Measurements from ENCODE around the gene INSL4.

INSL4 gene

GRCh38 chr9:5231212-5231611 is at the start of gene INSL4:
Gene INSL4 (plus strand): TSS chr9:5231419. CDS start chr9:5231524, 105 bp downstream.
- no peak for DNase-seq

DNA sequence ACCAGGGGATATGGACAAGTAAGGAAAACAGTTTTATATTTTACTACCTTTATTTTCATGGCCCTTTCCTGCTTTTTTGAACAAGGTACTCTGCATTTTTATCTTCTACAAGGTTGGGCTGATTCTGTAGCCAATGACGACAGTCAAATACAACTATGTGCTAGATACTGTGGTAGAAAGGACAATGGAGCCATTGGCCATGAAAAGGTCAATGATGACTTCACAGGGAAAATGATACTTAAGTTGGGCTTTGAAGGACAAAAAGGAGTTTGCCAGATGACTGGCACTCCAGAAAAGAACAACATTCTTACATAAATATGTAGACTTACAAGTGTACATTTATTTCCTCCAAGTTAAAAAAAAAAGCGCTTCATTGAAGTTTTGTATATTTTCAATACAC is 46.4 kb upstream of the INSL4 start:
- no peak for DNase-seq

- no peak for DNase-seq
These were observed 45.9 kb upstream of the INSL4 start, which contains the start of gene INSL6 for GRCh38 chr9:5185220-5185840. Gene INSL6 (minus strand): TSS chr9:5185639. CDS start chr9:5185602, 37 bp downstream.

- DNase-seq = peak; percentile 41 to 56
These were observed 44.6 kb upstream of the INSL4 start for GRCh38 chr9:5186416-5187169.

GRCh38 chr9:5188060-5188984 is 42.9 kb upstream of the INSL4 start:
- DNase-seq = no peak

- no peak for DNase-seq
These were observed 39.2 kb upstream of the INSL4 start for GRCh38 chr9:5191985-5192384.

DNA sequence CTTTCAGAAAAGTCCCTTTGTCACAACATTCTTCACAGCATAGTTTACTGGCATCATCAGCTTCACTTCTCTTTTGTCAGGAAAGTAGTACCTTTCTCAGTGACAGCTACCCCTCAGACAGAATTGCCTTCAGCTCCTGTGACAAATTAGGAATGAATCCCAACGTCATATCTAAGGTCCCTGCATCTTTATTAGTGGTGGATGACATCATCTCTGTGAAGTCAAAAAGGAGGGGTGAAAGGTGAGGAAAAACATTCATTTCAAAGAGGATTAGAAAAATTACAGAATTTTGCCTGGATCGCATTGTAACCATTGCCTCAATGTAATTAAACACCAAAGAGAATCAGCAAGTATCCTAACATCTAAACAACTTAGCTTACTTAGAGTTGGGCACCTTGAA is 37.9 kb upstream of the INSL4 start:
- no peak for DNase-seq

DNA sequence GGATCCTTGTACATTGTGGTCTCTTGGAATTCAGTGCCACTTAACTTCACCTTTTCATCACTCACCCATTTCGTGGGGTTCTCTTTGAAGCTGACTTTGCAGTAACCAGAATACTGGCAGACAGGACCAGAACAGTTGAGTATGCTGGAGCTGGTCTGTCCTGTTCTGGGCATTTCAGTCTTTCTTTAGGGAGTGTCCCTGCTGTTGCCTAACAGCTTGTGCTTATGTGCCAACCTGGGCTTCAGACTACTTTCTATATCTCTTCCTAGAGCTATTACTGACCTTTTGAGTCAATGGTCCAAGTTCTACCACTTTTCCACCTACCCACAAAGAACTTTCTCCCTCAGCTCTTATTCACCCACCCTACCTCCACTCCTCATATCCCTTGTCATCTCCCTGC is 35.8 kb upstream of the INSL4 start:
- DNase-seq = no peak

DNA sequence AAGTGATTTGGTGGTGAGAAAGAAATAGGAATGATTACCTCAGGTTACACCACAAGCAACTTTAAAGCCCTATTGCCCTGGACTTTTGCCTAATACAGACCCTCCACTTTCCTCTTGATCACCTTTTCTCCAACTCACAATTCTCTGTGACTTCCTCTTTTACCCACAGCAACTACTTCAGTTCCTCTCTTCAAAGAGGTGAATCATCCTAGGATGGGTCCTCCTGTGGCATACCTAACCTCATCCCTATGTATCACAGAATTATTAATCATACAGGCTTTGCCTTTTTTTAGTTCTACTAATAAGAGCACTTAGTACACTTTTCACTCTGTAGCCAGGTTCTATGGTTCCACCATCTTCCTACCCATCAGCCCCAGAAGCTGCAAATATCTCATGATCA is 26.1 kb upstream of the INSL4 start:
- DNase-seq = no peak

- DNase-seq = no peak
These were observed 665 bp upstream of the INSL4 start for GRCh38 chr9:5230554-5230953.

- DNase-seq = no peak
These were observed 32.4 kb downstream of the INSL4 start for GRCh38 chr9:5263351-5264218.

- DNase-seq = no peak
These were observed 33.0 kb downstream of the INSL4 start for GRCh38 chr9:5264219-5264595.

GRCh38 chr9:5265939-5266338 is 34.7 kb downstream of the INSL4 start:
- DNase-seq = no peak

DNA sequence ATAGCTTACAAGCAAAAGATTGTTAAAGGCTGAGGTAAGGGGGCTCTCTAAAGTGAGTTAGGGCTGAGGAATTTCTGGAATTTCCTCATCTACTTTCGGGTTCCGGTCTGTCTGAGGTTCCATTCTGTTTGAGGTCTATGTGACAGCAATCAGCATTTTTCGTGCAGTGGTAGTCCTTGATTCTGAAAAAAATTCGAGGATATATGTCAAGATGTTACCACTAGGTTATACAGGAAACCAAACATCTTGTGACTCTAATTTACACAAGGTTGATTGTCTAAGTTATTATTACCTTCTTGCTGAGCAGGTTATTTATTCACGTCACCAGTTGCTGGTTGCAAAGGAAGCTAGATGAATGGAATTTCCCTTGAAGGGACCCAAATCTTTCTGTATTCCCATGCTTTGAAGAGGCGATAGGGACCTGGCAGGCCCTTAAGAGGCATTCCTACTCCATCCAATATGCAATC is 38.1 kb downstream of the INSL4 start:
- no peak for DNase-seq

DNA sequence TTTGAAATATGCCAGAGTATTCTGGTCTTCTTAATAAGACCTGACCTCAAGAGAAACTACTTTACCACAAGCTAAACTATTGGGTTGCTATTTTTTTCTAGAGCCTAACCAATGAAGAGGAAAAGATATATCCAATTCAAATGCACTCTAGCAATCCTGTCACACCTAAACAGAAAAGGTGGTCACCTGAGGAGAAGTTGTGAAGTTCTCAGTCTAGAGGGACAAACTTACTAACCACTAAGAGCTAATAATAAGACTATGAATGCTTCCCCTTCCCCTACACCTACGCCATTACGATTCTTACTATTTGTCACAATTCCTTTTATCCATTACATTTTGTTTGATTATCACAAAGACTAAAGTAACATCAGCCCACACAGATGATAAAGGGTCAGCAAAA is 43.6 kb downstream of the INSL4 start:
- DNase-seq = no peak

DNA sequence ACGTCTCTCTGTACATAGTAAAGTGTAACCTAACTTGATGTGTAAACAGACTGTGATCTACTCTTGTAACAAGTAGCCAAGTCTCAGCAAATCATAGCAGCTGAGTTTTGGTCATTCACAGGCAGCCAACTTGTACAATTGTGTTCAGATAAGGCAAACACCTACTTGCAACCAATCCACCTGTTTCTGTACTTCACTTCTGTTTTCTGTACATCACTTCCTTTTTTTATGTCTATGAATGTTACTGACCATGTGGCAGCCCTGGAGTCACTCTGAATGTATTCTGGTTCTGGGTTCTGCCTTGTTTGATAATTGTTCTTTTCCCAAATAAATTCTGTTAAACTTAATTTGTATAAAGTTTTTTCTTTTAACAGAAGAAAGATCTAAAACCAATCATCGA is 47.3 kb downstream of the INSL4 start:
- no peak for DNase-seq

Measured in activated CD4-positive, alpha-beta T cell treated with anti-CD3 and anti-CD28 coated beads, Interleukin-2, amount 50 U/mL, for 4 hours (primary cell).